IMR-90 (cell line): ENCODE results near the gene LHPP.

Source experiments
- BHLHE40 ChIP-seq: fragments of 150-350 bp; IDR thresholded peaks from 2 replicates; pipeline ENCODE4 v1.6.1; 2016; ENCODE audit warnings: mild to moderate bottlenecking, low read depth, low read length
- FOS ChIP-seq: fragments of 150-350 bp; IDR thresholded peaks from 2 replicates; pipeline ENCODE4 v1.6.1; 2016; ENCODE audit warnings: low read depth, low read length
- MAFK ChIP-seq: IDR thresholded peaks from 2 replicates; pipeline ENCODE4 v1.6.1; 2012; ENCODE audit warnings: low read depth, low read length, improper control_type of control experiment
- RCOR1 ChIP-seq: IDR thresholded peaks from 2 replicates; pipeline ENCODE4 v1.6.1; 2012; ENCODE audit warnings: mild to moderate bottlenecking, low read length, improper control_type of control experiment; ENCODE audit not compliant: insufficient replicate concordance
- RFX5 ChIP-seq: IDR thresholded peaks from 2 replicates; pipeline ENCODE4 v1.8.0; 2012; ENCODE audit warnings: low read depth, mild to moderate bottlenecking, low read length, moderate library complexity
- TF ChIP-seq, protein P1 (sequence below): conservative IDR thresholded peaks from 2 replicates; pipeline ENCODE4 v1.5.1; 2012; ENCODE audit warnings: mild to moderate bottlenecking, low read depth, low read length, improper control_type of control experiment

GRCh38 chr10:124496150-124496549 lies 34.5 kb downstream of the LHPP start:
- TF ChIP-seq BHLHE40 (no peak), RFX5 (no peak), MAFK (no peak), RCOR1 (no peak), FOS (no peak)
- TF ChIP-seq, protein P1, sequence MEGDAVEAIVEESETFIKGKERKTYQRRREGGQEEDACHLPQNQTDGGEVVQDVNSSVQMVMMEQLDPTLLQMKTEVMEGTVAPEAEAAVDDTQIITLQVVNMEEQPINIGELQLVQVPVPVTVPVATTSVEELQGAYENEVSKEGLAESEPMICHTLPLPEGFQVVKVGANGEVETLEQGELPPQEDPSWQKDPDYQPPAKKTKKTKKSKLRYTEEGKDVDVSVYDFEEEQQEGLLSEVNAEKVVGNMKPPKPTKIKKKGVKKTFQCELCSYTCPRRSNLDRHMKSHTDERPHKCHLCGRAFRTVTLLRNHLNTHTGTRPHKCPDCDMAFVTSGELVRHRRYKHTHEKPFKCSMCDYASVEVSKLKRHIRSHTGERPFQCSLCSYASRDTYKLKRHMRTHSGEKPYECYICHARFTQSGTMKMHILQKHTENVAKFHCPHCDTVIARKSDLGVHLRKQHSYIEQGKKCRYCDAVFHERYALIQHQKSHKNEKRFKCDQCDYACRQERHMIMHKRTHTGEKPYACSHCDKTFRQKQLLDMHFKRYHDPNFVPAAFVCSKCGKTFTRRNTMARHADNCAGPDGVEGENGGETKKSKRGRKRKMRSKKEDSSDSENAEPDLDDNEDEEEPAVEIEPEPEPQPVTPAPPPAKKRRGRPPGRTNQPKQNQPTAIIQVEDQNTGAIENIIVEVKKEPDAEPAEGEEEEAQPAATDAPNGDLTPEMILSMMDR, result no peak
